ENCODE data around the gene RAP1B. TPM values are rescaled to one million over a fixed set of nuclear protein-coding genes. Genes with fewer than 3 reads are reported as not detected.
"Not testable (repeated sequence)": the region's sequence is repeated elsewhere in the genome, so short reads cannot be mapped to it uniquely, and the experiment has no call there.

The RAP1B gene
- total RNA-seq, 4 donors from 2014 or later, result 207 to 298 (median 244) TPM

- TF ChIP-seq CTCF (IDR thresholded peaks at IDR 0.05), result no peak
- no peak for ATAC-seq (ENCODE audit: low FRiP score)
- no peak for DNase-seq (ENCODE audit: low spot score)
These were observed 19.9 kb downstream of the RAP1B start for GRCh38 chr12:68630598-68630997.

- TF ChIP-seq CTCF (IDR thresholded peaks at IDR 0.05), result no peak
- no peak for ATAC-seq (ENCODE audit: low FRiP score)
- DNase-seq (ENCODE audit: low spot score), result no peak
These were observed 20.5 kb downstream of the RAP1B start for GRCh38 chr12:68631227-68631626.

DNA sequence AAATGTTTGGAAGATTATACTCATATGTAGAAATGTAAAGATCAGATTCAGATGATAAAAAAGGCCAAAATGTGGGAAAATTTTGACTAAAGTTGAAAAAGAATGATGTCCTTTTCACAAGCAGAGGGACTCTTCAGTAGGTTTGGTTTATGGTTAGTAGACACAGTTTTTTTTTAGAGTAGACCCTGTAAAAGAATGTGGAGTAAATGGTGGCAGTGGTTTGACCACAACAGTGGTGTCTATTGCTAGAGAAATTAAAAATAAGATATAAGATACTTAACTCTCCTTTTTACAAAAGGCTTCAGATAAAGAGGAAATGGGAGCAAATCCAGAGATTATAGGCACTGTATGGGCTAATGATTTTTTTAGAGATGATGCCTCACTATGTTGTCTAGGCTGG, 21.8 kb downstream of the RAP1B start:
- DNase-seq (ENCODE audit: low spot score) (no peak), ATAC-seq (ENCODE audit: low FRiP score) (no peak)
- TF ChIP-seq CTCF (IDR thresholded peaks at IDR 0.05), result no peak

- no peak for ATAC-seq (ENCODE audit: low FRiP score)
- DNase-seq (ENCODE audit: low spot score), result no peak
- TF ChIP-seq CTCF (IDR thresholded peaks at IDR 0.05), result no peak
These were observed 23.2 kb downstream of the RAP1B start for GRCh38 chr12:68633614-68634558.

GRCh38 chr12:68636268-68636667, 25.6 kb downstream of the RAP1B start:
- no peak for TF ChIP-seq CTCF (IDR thresholded peaks at IDR 0.05)
- DNase-seq (ENCODE audit: low spot score) (no peak), ATAC-seq (ENCODE audit: low FRiP score) (peak; percentile 63)

DNA sequence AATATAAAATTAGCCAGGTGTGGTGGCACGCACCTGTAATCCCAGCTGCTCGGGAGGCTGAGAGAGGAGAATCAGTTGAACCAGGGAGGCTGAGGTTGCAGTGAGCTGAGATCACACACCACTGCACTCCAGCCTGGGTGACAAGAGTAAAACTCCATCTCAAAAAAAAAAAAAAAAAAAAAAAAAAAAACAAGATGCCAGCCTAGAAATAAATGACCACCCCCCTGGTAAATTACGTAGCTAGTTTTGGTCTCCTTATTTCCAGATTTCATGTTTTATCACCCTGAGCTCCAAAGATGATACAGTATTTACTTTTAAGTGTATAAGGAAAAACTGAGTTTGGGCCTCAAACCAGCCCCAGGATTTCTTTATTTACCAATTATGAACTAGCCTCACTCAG, 26.7 kb downstream of the RAP1B start:
- ATAC-seq (ENCODE audit: low FRiP score), result not testable (repeated sequence)

DNA sequence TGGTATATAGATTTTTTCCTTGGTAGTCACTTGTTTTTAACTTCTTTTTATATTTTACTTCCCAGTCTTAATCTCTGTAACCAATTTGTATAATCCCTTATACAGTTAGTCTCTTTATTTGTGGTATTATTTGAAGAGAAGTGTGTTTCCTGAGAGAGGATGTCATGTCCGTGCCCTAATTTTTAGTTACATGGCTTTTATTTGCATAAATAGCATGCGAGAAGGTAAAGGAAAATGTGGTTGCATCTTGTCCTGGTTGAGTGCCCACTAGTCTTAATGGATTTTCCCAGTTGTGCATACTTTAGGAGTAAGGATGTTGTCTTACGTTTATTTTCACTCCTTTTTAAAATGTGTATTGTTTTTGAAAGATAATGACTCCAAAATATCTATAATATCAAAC, 27.5 kb downstream of the RAP1B start:
- no peak for TF ChIP-seq CTCF (IDR thresholded peaks at IDR 0.05)
- DNase-seq (ENCODE audit: low spot score) (no peak), ATAC-seq (ENCODE audit: low FRiP score) (no peak)

More for the DNA sequence above, 26.7 kb downstream of the RAP1B start:
- DNase-seq (ENCODE audit: low spot score), result not testable (repeated sequence)

Data from omental fat pad (tissue), 4 donors.